Esophagus muscularis mucosa (tissue), 4 donors: Measurements from ENCODE around the gene PTPRD. TPM values are rescaled to one million over a fixed set of nuclear protein-coding genes. Genes with fewer than 3 reads are reported as not detected.

ENCODE experiments used
- DNase-seq: peaks from one replicate; pipeline ENCODE4 v3.0.0-alpha.2; 2017; ENCODE audit errors: extremely low spot score
- H3K27ac ChIP-seq, 4 donors: fragments of 200-600 bp; sonication (generic); replicated peaks in 1 of 4; 1 replicate in 3 of 4; 2 replicates in 1 of 4; pipeline ENCODE4 v1.5.1; 2016 to 2019; ENCODE audit warnings: mild to moderate bottlenecking in 1 of 4
- H3K27me3 ChIP-seq, 4 donors: fragments of 200-600 bp; sonication (generic); one replicate each; pipeline versions ENCODE4 v1.5.1 to v1.6.0; 2016 to 2019
- H3K36me3 ChIP-seq, 4 donors: fragments of 200-600 bp; sonication (generic); one replicate each; pipeline ENCODE4 v1.5.1; 2016 to 2019
- H3K4me1 ChIP-seq, 4 donors: fragments of 200-600 bp; sonication (generic); one replicate each; pipeline ENCODE4 v1.5.1; 2016 to 2019
- H3K4me3 ChIP-seq, 4 donors: fragments of 200-600 bp; sonication (generic); 1 replicate in 2 of 4; 2 replicates in 2 of 4; pipeline ENCODE4 v1.5.1; 2016 to 2019; ENCODE audit warnings: mild to moderate bottlenecking in 4 of 4, moderate library complexity in 1 of 4
- H3K9me3 ChIP-seq, 4 donors: fragments of 200-600 bp; sonication (generic); 1 replicate in 3 of 4; 2 replicates in 1 of 4; pipeline ENCODE4 v1.5.1; 2016 to 2019
- CTCF ChIP-seq, 3 experiments: fragments of 200-600 bp in 2 of 3; fragments of 450-650 bp in 1 of 3; sonication (generic) in 2 of 3; IDR thresholded peaks; one replicate each; pipeline ENCODE4 v1.5.1; 2017 to 2019; ENCODE audit warnings: antibody characterized with exemption in 3 of 3, mild to moderate bottlenecking in 2 of 3, moderate library complexity in 1 of 3
- EP300 ChIP-seq: sonication (generic); formaldehyde crosslinking; IDR thresholded peaks from one replicate; pipeline ENCODE4 v1.6.1; 2017; ENCODE audit warnings: antibody characterized with exemption
- POLR2A ChIP-seq: fragments of 450-650 bp; IDR thresholded peaks from one replicate; pipeline ENCODE4 v1.6.1; 2017; ENCODE audit warnings: antibody characterized with exemption, moderate library complexity, mild to moderate bottlenecking, low read depth
- POLR2AphosphoS5 ChIP-seq, 2 donors: sonication (generic); formaldehyde crosslinking; IDR thresholded peaks; one replicate each; pipeline ENCODE4 v1.6.1; 2017; ENCODE audit warnings: antibody characterized with exemption in 2 of 2
- WGBS: methylation state at CpG from one replicate; pipeline ENCODE4 v1.1.5; 2018; 5-methylcytosine and 5-hydroxymethylcytosine counted together
- intact Hi-C: fragments of 100-400 bp; cut with DNase I; formaldehyde crosslinking; loops from one replicate; pipeline ENCODE4 v1.15.1; 2023
- total RNA-seq, 4 donors: library from RNA; depleted of rRNA; stranded (reverse); fragments of >200 nt; gene quantifications; one replicate each; pipeline versions ENCODE4 v1.1.0 to v1.2.1, GENCODE V29; 2016

PTPRD gene
- total RNA-seq, 4 donors from 2014 or later: 4.1 to 6.6 (median 5.0) TPM

DNA sequence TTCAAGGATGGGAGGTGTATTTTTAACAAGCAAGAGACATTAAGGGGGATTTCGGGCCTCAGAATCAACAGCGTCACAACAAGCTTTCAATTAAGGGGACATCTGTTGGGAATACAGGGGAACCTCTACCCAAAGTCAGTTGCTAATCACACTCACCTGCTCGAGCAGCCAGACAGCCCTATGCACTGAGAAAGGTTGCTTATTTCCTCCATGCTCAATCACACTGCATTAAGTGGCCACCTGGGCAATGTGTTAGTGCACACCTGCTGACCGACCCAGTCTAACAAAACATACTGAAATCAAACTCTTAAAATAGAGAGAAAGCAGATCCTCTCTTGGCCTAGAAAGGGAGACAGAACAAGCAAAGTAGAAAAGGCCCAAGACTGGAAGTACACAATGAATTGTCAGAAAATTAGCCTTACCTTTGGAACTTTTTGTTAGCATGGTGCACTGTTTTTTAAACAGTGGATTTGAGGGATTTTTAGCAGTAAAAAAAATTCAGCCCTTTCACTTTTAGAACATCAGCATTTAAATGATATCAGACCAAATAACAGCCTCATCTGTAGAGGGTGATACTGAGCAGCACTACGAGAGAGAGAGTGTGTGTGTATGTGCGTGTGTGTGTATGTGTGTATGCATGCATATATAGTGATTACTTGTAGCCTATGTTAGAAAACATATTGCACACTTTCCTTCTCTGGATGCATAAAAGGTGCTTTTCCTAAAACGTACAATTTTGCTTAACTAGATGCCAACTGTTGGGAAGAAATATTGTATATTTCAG, 1694.7 kb downstream of the PTPRD start:
- Histone ChIP-seq H3K27ac (no peak overlapping the region), H3K4me3 (no peak overlapping the region), H3K4me1 (no peaks in the 10 kb centered on the region), H3K9me3 (no peaks in the 10 kb centered on the region), H3K36me3 (no peaks in the 10 kb centered on the region), H3K27me3 (no peaks in the 10 kb centered on the region)
- TF ChIP-seq POLR2A (no peak), POLR2AphosphoS5 (IDR thresholded peaks at IDR 0.05) (no peak), EP300 (no peak), CTCF (IDR thresholded peaks at IDR 0.05) (no peak)
- WGBS: 84% methylated on average over 7 of the region's 7 CpGs
- no peak for DNase-seq
- intact Hi-C loops: no loop called here

GRCh38 chr9:8916771-8917170, 1696.0 kb downstream of the PTPRD start:
- WGBS: 79% methylated on average over 2 of the region's 2 CpGs
- H3K4me1 ChIP-seq: no peaks in the 10 kb centered on the region
- no peak overlapping the region for H3K4me3 ChIP-seq
- TF ChIP-seq POLR2A: no peak
- no peak for TF ChIP-seq POLR2AphosphoS5 (IDR thresholded peaks at IDR 0.05)
- no peak for TF ChIP-seq CTCF (IDR thresholded peaks at IDR 0.05)
- TF ChIP-seq EP300: no peak
- H3K27me3 ChIP-seq: no peaks in the 10 kb centered on the region
- no peaks in the 10 kb centered on the region for H3K36me3 ChIP-seq
- intact Hi-C loops: no loop called here
- no peak overlapping the region for H3K27ac ChIP-seq
- no peak for DNase-seq
- H3K9me3 ChIP-seq: no peaks in the 10 kb centered on the region

DNA sequence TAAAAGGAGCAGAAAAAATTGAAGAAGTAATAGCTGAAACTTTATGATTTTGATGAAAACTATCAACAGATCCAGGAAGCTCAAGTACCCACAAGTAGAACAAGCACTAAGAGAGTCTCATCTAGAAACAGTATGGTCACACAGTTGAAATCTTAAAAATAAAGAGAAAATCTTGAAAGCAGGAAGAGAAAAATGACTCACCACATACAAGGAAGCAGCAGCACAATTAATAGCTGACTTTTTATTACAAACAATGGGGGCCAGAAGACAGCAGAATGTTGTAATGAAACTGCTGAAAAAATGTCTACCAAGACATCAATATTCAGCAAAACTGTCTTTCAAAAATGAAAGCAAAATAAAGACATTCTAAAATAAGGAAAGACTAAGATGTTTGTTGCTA, 1704.9 kb downstream of the PTPRD start:
- Histone ChIP-seq H3K36me3 (no peaks in the 10 kb centered on the region), H3K27me3 (no peaks in the 10 kb centered on the region), H3K4me1 (no peaks in the 10 kb centered on the region), H3K9me3 (no peaks in the 10 kb centered on the region), H3K4me3 (no peak overlapping the region), H3K27ac (no peak overlapping the region)
- intact Hi-C loops: no loop called here
- DNase-seq: no peak
- no peak for TF ChIP-seq POLR2A

DNA sequence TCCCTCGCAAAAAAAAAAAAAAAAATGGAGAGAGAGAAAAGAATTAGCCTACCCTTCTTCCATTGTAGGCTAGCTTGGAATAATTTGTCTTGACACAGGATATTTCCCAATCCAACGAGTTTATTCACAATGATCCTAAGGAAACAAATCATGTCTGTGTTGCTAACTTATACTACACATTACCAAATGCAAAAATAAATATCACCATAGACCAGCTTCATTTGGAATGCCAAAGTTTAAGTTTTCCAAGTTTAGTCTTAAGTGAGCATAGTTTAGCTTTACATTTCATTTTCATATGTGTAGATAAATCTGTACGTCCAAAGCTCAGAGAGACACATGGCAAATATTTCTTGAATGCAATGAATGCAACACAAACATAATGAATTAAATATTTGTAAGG, 1707.1 kb downstream of the PTPRD start:
- 64% methylated on average over 3 of the region's 3 CpGs for WGBS
- intact Hi-C loops: no loop called here
- Histone ChIP-seq H3K36me3 (no peaks in the 10 kb centered on the region), H3K4me1 (no peaks in the 10 kb centered on the region), H3K4me3 (no peak overlapping the region), H3K27ac (no peak overlapping the region), H3K9me3 (no peaks in the 10 kb centered on the region), H3K27me3 (no peaks in the 10 kb centered on the region)
- no peak for DNase-seq
- TF ChIP-seq CTCF (IDR thresholded peaks at IDR 0.05): no peak
- TF ChIP-seq EP300: no peak
- TF ChIP-seq POLR2A: no peak
- TF ChIP-seq POLR2AphosphoS5 (IDR thresholded peaks at IDR 0.05): no peak

GRCh38 chr9:8904771-8905515, 1707.9 kb downstream of the PTPRD start:
- H3K9me3 ChIP-seq: no peaks in the 10 kb centered on the region
- no peaks in the 10 kb centered on the region for H3K27me3 ChIP-seq
- 72% methylated on average over 8 of the region's 8 CpGs for WGBS
- no peaks in the 10 kb centered on the region for H3K36me3 ChIP-seq
- H3K27ac ChIP-seq: no peak overlapping the region
- DNase-seq: no peak
- H3K4me1 ChIP-seq: no peaks in the 10 kb centered on the region
- intact Hi-C loops: no loop called here
- no peak overlapping the region for H3K4me3 ChIP-seq
- no peak for TF ChIP-seq POLR2AphosphoS5 (IDR thresholded peaks at IDR 0.05)
- no peak for TF ChIP-seq EP300
- no peak for TF ChIP-seq CTCF (IDR thresholded peaks at IDR 0.05)
- TF ChIP-seq POLR2A: no peak
